Measurements from ENCODE around the gene LY6G5C.

- TF ChIP-seq EZH2 (IDR thresholded peaks at IDR 0.05; ENCODE audit: borderline replicate concordance, low read depth, low read length) (no peak), ZSCAN29 (IDR thresholded peaks at IDR 0.05) (no peak), CEBPB (tag; IDR thresholded peaks at IDR 0.05) (no peak), THRA (IDR thresholded peaks at IDR 0.05) (no peak)
Measured at GRCh38 chr6:31677955-31678354, 2.9 kb downstream of the LY6G5C start.
